ENCODE measurements around the gene CENATAC.

- TF ChIP-seq CTCF (IDR thresholded peaks at IDR 0.05; ENCODE audit: poor library complexity) (no peak), EZH2phosphoT487 (IDR thresholded peaks at IDR 0.05; ENCODE audit: low read depth, severe bottlenecking, unreplicated experiment) (no peak), EZH2 (IDR thresholded peaks at IDR 0.05; ENCODE audit: borderline replicate concordance) (no peak)
Observed at GRCh38 chr11:118956847-118957469, 41.0 kb upstream of the CENATAC start.

All from hepatocyte (in vitro differentiated cells).